GM04504 (cell line): ENCODE results near the gene CCDC92.
A peak's percentile ranks its signal among the peaks of the same experiment; 100 is the strongest.
"Not testable (repeated sequence)": the region's sequence is repeated elsewhere in the genome, so short reads cannot be mapped to it uniquely, and the experiment has no call there.

Source experiments
- DNase-seq: peaks from one replicate; pipeline ENCODE4 v3.0.0-alpha.2; 2012; ENCODE audit warnings: low read depth

Gene CCDC92

DNA sequence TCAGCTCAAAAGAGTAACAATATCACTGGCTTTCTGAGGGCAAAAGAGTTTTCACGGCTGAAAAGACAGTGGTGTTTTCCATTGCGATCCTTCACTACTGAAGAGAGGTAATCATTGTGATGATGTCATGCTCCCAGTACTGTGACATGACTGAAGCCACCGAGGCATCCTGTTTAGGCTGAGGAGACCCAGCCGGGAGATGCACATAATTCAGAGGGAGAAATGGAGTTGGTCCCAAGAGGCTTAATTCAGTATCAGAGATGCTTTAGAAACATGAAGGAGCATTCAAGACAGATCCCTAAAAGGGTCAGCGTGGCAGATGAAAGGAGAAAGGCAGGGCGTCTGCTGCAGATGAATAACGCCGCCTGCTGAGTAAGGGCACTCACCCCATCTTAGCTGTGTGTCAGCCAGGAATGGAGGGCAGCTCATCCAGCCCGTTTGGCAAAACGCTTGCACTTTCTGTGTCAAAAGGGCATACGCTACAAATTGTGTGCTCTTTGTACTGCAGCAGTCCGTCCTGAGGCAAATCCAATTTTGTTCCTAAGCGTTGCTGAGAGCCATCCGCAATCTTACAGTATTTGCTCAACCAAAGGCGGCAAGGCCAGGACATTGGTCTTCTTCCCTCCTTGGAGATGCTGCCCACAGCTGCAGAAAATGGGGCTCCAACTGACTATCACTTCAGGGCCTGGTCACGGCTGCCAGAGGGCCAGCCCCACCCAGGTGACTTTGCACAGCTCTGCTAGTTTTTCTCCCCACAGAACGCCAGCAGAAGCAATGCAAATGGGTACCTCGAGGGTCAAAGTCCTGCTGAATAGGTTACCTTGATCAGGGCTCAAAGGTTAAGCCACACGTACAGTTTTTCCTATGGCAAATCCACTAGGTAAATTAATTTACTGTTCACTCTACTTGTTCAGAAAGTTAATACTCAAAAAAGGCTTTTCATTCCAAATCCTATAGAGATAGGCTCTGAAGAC, 23.5 kb downstream of the CCDC92 start:
- no peak for DNase-seq

DNA sequence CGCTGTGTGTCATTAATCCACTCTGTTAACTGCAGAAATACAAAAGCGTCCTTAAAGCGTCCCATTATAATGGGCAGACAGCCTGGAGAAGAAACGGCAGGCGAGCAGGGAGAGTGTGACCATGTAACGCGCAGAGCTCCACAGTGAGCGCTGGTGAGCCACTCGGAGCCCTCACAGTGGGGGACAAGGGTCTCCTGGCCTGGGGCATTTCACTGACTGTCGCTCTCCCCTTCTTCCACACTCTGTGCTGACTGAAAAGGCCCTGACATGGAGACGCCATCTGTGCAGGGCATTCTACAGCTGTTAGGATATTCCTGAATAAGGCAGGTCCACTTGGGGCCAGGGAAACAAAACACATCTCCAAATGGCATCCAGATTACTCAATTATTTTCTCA, 24.2 kb downstream of the CCDC92 start:
- no peak for DNase-seq

DNA sequence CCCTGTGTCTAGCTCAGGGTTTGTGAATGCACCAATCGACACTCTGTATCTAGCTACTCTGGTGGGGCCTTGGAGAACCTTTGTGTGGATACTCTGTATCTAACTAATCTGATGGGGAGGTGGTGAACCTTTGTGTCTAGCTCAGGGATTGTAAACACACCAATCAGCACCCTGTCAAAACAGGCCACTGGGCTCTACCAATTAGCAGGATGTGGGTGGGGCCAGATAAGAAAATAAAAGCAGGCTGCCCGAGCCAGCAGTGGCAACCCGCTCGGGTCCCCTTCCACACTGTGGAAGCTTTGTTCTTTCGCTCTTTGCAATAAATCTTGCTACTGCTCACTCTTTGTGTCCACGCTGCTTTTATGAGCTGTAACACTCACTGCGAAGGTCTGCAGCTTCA, 25.1 kb downstream of the CCDC92 start:
- DNase-seq, result not testable (repeated sequence)

DNA sequence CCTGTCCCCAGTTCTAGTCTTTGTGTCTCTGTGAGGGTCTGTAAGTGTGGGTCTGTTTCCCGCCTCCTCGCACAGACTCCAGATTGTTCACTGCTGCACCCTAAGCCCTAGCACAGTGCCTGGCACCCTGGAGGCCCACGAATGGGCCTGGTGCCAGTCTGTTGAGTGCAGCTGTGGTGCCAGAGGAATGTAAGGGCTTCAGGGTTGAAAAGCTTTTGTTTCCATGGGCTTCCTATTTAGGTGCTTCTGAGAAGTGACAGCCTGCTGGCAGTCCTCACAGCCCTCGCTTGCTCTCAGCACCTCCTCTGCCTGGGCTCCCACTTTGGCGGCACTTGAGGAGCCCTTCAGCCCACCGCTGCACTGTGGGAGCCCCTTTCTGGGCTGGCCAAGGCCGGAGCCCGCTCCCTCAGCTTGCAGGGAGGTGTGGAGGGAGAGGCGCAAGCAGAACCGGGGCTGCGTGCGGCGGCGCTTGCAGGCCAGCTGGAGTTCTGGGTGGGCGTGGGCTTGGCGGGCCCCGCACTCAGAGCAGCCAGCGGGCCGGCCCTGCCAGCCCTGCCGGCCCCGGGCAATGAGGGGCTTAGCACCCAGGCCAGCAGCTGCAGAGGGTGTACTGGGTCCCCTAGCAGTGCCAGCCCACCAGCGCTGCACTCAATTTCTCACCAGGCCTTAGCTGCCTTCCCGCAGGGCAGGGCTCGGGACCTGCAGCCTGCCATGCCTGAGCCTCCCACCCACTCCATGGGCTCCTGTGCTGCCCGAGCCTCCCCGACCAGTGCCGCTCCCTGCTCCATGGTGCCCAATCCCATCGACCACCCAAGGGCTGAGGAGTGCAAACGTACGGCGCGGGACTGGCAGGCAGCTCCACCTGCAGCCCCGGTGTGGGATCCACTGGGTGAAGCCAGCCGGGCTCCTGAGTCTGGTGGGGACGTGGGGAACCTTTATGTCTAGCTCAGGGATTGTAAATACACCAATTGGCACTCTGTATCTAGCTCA, 25.8 kb downstream of the CCDC92 start:
- not testable (repeated sequence) for DNase-seq

DNA sequence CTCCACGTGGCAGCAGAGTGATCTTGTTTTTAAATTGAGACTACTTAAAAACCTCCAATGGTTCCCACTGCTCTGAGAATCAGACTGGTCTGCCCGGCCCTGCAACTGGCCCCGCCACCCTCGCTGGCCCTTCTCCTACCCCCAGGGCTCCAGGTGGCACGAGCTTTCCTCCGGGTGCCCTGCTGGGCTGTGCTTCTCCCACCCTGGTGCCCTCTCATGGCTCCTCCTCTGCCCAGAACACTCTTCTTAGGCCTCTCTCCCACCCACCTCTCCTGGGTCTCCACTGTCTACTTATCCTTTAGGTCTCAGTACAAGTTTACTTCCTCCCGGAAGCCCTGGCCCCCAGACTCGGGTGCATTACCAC, 26.5 kb downstream of the CCDC92 start:
- DNase-seq, result no peak

DNA sequence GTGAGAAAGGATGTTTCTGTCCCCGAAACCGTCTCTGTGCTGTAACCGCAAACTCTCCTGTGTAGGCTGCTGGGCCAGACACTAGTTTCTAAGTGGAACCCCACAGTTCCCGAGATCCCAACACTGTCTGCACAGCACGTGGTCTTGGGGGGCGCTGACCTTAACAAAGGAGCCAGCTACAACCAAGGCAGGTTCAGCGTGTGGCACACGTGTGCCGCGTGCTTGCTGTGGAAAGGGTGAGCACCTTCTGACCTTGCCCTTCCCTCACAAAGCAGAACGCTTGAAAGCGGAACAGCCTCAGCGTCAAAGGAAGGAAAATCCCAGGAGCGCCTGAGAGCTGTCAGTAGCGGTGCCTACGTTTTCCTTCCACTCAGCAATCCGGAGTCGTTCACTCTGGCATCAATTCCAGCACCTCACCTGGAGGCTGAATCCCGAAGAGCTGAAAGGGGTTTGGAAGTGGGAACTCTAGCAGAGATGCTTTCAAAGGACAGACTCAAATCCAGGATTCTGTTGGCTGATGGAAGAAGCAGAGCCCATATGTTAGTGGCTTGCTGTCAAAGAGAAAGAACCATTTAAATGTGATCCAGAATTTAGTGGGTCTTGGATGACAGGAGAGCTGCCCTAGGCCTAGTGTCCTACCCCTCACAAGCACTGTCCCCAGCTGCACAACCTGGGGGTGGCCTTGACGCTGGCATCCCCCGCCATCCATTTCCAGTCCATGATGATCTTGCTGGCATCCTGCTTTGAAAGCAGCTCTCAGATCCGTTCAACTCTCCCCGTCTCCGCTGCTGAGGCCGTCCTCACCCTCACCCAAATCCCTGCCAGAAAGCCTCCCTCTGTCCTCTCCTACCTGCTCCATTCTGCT, 27.1 kb downstream of the CCDC92 start:
- DNase-seq, result no peak

DNA sequence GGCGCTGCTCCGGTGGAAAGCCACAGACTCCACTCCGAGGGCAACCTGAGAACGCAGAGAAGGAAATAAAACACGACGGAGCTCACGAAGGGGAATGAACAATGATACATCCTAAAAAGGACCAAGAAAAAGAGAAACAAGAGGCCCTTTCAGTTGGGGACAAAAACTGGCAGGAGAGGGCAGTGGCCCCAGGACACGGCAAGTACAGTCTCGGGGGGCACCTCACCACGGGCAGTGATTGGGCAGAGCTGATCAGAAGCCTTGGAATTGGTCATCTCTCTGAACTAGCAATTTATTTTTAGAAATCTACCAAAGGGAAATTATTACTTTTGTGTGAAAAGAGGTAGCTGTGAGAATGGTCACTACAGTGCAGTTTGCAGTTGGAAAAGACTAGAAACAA, 27.9 kb downstream of the CCDC92 start:
- DNase-seq, result no peak

DNA sequence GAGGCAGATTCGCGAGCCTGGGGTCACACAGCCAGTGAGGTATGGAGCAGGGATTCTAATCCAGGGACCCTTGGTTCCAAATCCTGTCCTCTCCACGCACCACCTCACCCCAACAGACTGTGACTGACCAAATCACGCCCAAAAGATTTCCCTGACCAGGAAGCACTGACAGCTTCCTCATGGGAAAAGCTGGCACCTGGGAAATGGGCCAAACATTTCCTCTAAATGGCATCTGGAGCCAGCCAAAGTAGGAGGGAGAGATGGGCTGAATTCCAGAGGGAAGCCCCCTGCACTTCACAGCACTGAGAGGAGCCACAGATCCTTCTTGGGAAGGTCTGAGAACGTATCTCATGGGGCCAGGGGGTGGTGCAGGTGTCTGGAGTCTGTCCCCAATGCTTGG, 28.8 kb downstream of the CCDC92 start:
- DNase-seq, result no peak

DNA sequence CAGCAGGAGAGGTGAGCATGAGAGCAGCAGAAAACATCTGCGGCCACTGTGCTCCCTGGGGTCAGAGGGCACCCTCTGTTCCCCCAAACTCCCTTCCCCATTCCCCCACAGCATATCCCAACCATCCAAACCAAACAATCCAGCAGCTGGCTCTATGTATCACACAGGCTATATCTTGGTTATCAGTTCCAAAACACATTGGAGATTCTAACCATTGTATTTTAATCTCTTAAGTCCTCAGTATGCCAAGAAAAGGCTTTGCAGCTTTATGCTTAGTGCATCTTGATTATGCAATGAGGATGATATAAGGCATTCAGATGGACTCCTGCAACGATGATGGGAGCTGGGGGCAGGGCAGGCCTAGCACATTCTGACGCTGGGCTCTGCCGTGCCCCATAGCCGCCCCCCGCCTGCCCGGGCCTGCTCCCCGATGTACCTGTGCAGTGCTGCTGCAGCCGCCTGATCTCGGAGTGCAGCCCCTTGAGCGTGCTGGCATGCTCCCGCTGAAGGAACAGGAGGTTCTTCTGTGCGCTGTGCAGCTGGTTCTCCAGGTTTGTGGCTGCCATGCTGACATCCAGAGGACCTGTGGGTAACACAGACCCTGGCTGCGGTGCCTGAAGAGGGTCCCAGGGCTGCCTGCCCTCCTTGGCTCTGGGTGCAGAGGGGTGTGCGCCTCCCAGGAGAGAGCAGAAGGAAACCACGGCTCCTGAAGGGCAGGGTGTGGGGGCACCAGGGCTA, 29.6 kb downstream of the CCDC92 start:
- DNase-seq, result no peak

DNA sequence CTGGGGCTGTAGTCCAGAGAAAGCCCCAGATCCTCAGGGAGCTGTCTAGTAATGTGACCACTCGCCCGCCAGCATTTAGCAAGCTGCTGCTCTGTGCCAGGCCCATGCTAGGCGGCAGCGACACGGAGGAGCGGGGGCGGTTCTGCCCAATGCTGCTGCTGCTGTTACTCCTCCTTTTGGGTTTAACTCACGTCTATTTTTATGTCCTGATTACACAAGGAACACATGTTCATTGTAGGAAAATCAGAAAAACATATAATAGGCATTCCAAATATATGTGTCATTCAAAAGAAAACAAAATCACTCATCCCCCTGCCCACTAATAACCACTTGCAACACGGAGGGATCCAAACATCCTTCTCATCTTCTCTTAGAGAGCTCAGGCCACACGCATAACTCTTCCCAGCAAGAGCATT, 30.4 kb downstream of the CCDC92 start:
- peak; percentile 48 for DNase-seq

DNA sequence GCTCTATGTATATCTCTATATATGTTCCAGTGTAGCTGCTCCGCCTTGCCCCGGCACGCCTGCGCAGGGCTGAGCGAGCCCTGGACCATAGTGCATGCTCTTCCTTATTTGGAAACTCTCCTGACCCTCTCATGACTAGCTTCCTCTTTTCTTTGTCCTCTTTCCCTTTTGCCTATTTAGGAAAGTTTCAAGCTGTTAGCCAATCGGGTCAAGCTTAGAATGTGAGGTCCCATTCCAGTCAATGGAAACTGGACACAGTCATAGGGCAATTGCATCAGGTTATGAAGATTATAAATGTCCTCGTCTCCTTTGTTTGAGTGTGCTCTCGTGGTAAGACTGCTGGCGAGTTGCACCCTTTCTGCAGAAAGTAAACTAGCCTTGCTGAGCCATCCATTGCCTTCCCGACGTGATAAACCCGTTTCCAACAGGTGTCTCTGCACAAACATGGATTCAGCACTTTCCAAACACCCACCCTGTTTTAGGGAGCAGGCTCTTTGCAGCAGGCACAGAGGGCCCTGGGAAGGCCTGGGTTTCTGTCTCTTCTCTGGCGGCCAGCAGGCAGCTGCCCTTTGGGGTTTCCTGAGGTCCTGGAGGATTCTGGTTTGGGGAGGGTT, 30.9 kb downstream of the CCDC92 start:
- no peak for DNase-seq

DNA sequence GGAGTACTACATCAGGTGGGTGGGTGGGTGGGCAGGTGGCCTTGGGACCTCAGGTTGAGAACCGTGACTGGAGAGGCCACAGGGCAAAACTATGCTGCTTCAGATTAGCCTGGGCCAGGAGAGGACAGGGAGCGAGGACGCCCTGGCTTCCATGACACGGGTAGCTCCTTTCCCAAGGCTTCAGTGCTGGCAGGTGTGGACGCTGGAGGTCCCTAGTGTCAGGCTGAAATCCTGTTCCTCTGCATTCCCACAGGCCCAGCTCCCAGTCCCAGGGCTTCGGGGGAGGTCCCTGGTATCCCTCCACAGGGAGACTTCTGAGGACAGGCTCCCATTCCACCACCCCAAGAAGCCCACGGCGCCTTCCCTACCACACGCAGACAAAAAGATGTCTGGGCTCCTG, 31.6 kb downstream of the CCDC92 start:
- no peak for DNase-seq

DNA sequence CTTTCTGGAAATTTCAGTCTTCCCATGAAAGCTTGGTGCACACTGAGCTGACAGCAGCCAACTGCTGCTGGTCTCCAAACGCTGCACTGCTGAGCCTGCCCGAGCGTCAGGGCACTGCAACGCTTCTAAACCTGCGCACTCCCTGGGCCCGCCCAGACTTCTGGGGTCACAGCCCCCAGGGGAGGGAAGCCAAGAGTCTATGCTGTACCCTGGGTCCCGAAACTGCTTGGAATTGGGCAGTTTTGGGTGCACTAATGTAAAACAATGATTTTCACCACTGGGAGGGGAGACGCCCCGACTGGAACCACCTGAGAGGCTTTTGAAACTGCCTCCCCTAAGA, 32.0 kb downstream of the CCDC92 start:
- DNase-seq, result no peak

DNA sequence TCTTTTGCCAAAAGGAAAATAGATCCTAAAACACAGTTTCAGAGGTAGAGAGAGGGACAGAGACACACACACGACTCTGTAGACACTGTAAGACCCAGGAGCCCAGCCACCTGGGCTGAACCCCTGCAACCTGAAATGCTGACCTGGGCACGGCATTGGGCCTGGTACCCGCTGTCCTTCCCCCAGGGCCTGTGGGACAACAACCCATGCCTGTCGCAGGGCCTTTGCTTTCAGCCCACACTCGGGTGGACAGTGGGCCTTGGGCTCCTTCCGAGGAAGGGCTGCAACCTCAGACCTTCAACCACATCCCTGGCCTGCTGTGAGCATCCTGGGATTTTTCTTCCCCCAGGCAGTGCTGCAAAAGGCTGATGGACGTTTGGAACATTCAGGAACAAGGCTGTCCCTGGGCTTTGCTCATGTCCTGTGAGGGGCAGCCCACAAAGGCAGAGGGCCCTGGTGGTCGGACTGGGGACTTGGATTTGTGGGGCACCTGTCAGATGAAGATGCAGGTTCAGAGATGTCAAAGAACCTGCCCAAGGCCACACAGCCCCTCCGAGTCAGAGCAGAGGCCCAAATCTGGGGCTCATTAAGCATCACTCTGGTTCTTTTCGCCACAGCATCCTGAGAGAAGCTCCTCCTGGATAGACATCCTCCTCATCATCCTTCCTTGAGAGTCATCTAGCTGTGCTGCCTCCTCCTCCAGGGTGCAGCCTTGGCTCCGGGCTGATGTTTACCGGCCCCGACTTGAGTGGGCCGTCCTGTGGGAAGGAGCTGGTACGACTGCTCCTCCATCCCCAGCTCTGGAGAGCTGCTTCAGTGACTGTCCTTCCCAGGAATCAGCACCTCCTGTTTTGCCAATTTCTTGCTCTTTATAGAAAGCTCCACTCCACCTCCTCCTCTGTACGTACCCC, 32.7 kb downstream of the CCDC92 start:
- DNase-seq, result no peak

DNA sequence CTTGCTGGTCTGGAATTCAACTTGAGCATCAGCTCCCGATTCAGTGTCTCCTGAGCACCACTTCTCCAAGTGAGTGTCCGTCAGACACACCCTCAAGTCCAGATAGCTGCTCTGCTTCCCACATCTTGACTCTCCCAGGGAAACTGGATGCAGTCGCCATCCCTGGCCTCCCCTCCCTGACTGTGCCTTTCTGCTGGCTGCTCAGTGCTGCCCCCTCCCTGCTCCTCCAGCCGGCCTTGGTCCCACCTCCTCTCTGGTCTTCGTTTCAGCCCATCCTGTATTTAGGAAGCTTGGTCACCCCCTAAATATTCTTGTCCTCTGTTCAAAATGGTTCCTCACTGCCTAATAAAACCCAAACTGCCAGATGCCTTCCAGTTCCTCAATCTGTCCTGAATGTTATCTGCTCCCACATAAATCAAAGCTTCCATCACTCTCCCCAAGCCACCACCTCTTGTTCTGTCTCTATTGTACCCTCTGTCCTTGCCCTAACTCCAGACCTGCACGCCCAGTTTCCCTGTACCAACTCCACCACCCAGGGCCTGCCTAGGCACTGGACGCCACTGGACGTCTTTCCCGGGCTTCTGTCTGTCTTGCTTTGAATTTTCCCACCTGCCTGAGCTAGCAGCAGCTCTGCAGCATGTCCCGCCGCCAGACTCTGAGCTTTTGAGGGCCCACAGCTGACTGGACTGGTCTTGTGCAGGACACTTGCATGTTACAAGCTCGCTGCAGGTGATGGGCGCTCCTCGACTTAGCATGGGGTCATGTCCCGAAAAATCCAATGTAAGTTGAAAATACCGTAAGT, 33.8 kb downstream of the CCDC92 start:
- no peak for DNase-seq

DNA sequence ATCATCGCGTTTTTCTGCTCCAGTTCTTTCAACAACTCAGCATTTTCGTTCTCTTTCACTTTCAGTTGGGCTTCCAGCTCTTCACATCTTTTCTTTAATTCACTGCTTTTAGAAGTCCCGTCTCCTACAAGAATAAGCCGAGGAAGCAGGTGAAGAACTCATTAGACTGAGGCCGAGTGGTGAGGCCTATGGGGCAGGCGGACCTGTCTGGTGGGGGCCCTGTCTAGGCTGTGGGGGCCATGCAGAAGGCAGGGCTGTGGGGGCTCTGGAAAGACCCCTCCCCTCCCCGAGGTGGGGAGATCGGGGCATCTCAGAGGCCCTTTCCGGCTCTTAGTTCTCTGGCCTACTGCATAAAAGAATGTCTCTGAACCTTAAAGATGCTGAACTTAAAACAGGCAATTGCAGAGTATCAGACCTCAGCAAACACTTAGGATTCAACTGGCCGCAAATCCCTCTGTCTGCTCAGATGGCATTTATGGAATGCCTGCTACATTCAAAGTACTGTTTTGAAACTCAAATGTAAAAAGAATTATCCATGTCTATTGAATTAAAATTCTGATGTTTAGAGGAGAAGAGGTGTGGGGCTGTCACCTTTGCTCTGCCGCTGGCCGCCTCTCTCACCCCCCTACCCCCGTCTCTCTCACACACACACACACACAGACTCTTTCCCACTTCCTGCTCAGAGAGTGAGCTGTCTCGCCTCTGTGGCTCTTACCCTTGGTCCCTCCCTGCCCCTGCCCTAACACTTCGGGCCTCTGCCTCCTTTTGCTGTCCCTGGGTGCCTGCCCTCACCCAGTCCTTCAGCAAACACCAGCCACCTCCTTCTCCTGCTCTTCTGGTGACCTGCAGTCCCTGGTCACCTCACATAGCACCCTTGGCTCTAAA, 34.7 kb downstream of the CCDC92 start:
- DNase-seq, result no peak

DNA sequence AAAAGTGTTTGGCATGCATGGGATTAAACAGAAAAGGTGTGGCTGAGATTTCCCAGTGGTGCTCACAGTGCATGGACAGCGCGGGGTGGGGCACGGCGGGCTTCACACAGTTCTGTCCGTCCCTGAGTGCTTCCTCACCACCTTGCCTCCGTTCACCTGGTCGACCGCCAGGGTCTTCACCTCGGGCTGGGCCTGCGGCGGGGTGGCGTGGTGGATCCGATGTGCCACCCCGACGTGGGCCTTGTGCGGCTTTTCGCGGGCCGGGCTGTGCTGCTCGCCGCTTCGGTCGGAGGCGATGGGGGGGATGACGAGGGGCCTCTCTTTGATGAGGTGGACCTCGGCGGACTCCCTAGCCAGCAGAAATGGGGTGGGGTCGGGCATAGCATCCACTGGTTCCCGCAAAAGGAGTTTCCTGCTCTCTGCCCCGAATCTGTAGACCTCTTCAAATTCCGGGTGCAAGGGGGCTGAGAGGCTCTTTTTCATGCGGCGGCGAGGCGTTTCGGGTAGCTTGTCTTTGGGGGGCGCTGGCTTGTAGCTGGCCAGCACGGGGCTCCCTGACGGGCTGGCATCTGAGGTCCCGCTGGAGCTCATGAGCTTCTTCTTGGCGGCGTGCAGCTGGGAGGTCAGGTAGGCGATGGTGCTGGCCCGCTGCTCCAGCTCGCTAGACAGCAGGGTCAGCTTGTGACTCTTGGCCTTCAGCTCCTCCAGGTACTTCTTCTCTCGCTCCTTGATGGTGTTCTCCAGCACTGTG, 35.5 kb downstream of the CCDC92 start:
- DNase-seq, result no peak
